Measurements from ENCODE around the gene FBXO36. TPM values are rescaled to one million over a fixed set of nuclear protein-coding genes. Genes with fewer than 3 reads are reported as not detected.

The FBXO36 gene
- total RNA-seq, 1 experiment from 2014 or later, result 3.0 TPM

DNA sequence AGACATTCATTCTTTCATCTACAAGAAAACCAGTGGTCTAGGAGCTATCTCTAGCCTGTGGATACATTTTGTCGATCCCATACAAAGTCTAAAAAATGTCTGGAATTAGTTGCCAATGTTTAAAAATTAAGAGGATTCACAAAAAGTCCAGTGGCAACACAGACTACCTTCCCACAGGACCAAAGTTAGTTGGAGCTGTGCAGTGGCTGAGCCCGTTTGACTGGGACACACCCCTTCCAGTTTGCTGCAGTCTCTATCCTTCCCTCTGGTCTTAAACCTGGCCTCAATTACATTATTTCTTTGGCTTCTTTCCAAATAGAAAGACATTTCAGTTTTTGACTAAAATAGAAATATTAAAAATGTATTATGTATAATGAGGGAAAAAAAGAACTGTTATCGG is 127.8 kb downstream of the FBXO36 start:
- Histone ChIP-seq H3K23ac (ENCODE audit: insufficient read length, low read depth, low read length) (no peak overlapping the region), H2BK120ac (ENCODE audit: low read depth, low read length, poor library complexity, severe bottlenecking) (no peak overlapping the region), H3T11ph (ENCODE audit: low read length) (no peak overlapping the region), H3K9ac (ENCODE audit: extremely low read depth, insufficient read length, low read length) (no peak overlapping the region), H3K14ac (ENCODE audit: insufficient read depth, low read length) (no peak overlapping the region), H2BK12ac (ENCODE audit: insufficient read length, low read depth, low read length) (no peak overlapping the region), H3K9me3 (ENCODE audit: control insufficient read depth, low read depth, low read length) (no peaks in the 10 kb centered on the region), H4K20me1 (ENCODE audit: control insufficient read depth, insufficient read depth, insufficient read length) (no peaks in the 10 kb centered on the region), H2BK5ac (ENCODE audit: insufficient read length, low read length) (no peak overlapping the region), H4K8ac (replicated peaks; ENCODE audit: insufficient read length, low read depth, low read length) (no peak overlapping the region), H3K27ac (ENCODE audit: insufficient read length, low read depth, low read length) (no peak overlapping the region), H3K56ac (ENCODE audit: insufficient read length, low read depth, low read length) (no peak overlapping the region), H2BK20ac (ENCODE audit: low read depth, low read length, poor library complexity, severe bottlenecking) (no peak overlapping the region), H4K91ac (ENCODE audit: insufficient read length, low read depth, low read length) (no peak overlapping the region), H3K18ac (ENCODE audit: insufficient read length, low read depth, low read length) (no peak overlapping the region), H3K4me2 (ENCODE audit: insufficient read depth, insufficient read length, low read length) (no peak overlapping the region), H2AFZ (ENCODE audit: low read length) (no peak overlapping the region), H4K5ac (ENCODE audit: insufficient read length, low read depth, low read length) (no peak overlapping the region), H3K79me1 (ENCODE audit: insufficient read depth, low read depth, low read length, poor library complexity, severe bottlenecking) (no peaks in the 10 kb centered on the region), H3K4me1 (ENCODE audit: insufficient read depth, low read length) (no peaks in the 10 kb centered on the region; the same call in 1 of the 2 replicates), H3K79me2 (ENCODE audit: insufficient read depth, low read length) (no peaks in the 10 kb centered on the region), H2AK5ac (ENCODE audit: insufficient read length, low read length) (no peak overlapping the region), H3K23me2 (ENCODE audit: insufficient read length, low read depth, low read length, poor library complexity, severe bottlenecking) (no peaks in the 10 kb centered on the region), H3K27me3 (ENCODE audit: insufficient read depth, low read length) (no peaks in the 10 kb centered on the region), H2BK15ac (ENCODE audit: low read depth, low read length) (no peak overlapping the region), H3K4ac (ENCODE audit: low read depth, low read length) (no peak overlapping the region)
- H3K9me3 Mint-ChIP-seq, result no peaks in the 10 kb centered on the region
- no peaks in the 10 kb centered on the region for H3K36me3 Mint-ChIP-seq (ENCODE audit: insufficient read depth in 1 of 3, low read depth in 3 of 3)
- TF ChIP-seq, protein P1, sequence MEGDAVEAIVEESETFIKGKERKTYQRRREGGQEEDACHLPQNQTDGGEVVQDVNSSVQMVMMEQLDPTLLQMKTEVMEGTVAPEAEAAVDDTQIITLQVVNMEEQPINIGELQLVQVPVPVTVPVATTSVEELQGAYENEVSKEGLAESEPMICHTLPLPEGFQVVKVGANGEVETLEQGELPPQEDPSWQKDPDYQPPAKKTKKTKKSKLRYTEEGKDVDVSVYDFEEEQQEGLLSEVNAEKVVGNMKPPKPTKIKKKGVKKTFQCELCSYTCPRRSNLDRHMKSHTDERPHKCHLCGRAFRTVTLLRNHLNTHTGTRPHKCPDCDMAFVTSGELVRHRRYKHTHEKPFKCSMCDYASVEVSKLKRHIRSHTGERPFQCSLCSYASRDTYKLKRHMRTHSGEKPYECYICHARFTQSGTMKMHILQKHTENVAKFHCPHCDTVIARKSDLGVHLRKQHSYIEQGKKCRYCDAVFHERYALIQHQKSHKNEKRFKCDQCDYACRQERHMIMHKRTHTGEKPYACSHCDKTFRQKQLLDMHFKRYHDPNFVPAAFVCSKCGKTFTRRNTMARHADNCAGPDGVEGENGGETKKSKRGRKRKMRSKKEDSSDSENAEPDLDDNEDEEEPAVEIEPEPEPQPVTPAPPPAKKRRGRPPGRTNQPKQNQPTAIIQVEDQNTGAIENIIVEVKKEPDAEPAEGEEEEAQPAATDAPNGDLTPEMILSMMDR (conservative IDR thresholded peaks at IDR 0.05), result no peak
- no peaks in the 10 kb centered on the region for H3K27me3 Mint-ChIP-seq (ENCODE audit: low read depth)
- WGBS (ENCODE audit: extremely low coverage, insufficient read length, low lambda C conversion rate), result no CpG with 5 or more reads among the region's 3 CpGs
- no peak overlapping the region for H3K27ac Mint-ChIP-seq
- no peak overlapping the region for H3K4me3 Mint-ChIP-seq
- DNase-seq, result no peak
- peaks cover 3% of the 10 kb centered on the region in 2 experiments; a peak in 1 of 4 replicates for H3K4me1 Mint-ChIP-seq

Measured in H9 (cell line).